Kidney glomerular epithelial cell (primary cell): ENCODE results near the gene DPH6.

Experiments used
- DNase-seq: peaks from one replicate; lab custom pipeline; 2025; lab: John Stamatoyannopoulos, UW

Gene DPH6

DNA sequence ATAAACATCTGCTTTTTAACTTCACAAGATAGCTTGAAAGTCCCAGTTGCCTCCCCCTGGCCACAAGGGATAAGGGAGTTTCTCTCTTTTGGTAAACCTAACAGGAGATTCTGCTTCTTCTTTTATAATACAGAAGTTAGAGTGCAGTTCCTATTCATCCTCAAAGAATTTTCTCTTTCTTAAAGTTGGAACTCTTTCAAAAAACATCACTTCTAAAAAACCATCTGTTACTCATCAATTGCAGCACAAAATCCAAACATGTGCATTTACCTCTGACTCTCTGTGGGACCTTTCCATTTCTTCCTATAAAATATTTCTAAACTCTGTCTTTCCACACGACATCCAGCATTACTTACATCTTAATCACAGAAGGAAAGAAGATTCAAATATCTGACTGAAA lies 5.1 kb downstream of the DPH6 start:
- DNase-seq, result no peak

DNA sequence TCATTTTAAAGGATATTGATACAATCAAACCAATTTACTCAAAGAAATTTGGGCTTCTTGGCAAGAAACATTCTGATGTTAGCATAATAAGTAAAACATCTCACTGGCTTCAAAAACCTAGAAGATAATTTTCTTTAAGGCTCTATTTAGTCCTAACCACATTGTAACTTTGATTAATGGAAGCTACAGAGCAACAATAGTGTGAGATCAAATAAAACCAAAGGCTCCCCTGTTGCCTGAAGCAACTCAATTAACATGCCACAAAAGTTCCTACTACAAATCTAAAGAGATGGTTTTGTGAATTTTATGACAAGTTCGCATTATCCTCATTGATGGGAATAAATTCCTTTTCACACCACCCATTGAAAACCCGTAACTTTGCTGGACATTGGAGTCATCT lies 5.9 kb downstream of the DPH6 start:
- no peak for DNase-seq

DNA sequence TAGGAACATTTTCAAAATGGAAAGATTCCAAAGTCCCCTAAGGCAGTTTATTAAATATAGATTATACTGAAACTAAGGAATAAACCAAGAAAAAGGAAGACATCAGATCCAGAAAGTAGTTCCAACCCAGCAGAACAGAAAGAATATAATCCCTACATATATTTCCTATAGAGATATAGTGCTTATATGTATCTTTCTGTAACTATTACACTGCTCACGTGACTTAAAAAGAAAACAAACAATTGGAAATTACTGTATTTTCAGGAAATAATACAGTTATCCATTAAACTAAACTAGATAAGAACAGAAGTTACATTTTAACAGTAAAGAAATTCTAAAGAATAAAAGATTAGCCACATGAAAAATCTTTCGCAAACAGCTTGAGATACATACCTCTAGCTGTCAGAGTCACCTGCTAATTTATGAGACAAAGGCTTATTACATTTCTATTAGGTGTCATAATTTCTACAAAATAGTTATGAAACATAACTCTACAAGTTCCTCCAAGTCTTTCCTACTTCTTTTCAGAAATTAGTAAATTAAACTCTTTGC lies 10.5 kb downstream of the DPH6 start:
- DNase-seq, result no peak

DNA sequence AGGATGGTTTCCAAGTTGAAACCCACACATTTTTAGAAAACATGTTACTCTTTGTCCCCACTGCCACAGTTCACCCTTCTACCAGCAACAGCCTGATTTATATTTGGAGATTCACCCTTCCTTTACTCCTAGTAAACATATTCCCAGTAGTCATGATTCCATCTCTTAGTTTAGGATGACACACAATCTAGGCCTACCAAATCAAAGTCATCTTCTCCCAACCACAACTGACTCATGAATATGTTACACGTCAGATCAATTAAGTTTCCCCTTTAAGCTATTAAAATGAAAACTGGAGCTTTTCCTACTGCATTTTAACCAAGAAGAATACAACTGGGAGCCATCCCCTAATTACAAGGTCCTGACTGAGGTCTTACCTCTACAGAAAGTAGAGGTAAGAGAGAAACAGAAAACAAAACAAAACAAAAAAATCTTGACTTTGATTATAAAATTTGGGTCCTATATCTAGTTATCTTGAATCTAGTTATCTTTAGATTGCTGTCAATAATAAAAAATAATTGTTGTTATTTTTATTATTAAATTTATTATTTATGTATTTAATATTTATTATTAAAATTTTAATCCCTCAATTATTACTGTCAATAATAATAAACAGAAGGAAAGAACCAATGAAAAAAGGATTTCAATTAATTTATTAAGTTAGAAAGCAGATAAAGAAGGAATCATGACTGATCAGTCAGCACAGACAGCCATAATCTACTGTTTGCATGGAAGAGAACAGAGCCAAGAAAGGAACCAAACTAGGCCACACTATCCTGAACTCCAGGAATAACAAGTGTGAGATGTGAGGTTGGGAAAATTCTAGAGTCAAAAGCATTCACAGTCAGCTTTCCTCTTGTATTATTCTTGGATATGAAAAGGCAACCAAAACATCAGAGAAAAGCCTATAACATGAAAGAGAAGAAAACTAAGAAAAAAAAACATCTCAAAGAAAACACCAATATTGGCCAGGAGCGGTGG lies 12.5 kb downstream of the DPH6 start:
- no peak for DNase-seq

DNA sequence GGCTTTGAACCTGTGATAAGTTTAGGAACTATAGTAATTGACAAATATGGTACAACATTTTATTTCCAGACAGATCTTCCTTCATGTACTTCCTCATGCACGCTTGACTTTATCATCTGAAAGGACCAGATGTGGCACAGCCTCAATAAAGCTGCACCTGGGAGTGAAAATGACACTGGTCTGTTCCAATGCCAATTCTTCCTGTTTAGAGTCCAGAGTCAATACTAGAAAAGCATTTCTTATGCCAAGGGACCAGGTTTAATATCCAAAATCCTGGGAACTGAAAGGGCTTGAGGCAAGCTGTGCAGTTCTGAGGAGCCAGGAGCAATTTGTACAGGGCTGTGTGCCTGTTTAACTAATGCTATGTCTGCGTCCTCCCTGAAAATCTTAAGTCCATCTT lies 15.3 kb downstream of the DPH6 start:
- no peak for DNase-seq

DNA sequence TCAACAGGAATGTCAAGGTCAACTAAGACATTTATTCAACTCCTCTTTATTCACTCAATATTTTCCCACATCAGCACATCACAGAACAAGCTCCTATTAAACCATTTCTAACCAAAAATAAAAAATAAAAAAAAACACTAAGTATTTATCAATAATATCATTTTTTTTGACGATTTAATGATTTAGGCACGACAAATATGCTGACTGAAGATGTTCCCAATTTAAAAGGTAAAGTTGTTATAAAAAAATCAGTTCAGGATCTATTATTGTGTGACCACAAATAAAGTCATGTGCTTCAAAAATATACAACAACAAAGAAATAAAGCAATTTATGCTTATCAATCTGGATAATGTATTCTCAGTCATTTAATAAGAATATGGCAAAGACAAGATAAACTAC lies 16.2 kb downstream of the DPH6 start:
- no peak for DNase-seq

DNA sequence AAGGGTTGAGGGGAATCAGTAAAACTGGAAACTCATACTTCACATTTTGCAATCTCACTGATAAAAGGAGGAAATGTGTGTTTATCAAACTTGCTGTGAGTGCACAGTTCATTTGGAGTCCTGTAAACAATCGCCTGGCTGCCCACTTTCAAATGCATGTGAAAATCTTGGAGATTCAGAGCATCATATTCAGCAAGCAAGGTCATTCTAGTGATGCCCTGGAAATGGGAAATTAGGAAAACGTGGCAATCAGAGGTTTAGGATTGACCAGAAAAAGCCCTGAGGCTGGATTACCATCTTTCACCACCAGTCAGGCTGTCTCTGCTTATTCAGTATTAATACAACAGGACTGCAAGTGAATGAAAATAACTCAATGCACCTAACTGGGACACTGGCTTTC lies 23.9 kb downstream of the DPH6 start:
- no peak for DNase-seq

DNA sequence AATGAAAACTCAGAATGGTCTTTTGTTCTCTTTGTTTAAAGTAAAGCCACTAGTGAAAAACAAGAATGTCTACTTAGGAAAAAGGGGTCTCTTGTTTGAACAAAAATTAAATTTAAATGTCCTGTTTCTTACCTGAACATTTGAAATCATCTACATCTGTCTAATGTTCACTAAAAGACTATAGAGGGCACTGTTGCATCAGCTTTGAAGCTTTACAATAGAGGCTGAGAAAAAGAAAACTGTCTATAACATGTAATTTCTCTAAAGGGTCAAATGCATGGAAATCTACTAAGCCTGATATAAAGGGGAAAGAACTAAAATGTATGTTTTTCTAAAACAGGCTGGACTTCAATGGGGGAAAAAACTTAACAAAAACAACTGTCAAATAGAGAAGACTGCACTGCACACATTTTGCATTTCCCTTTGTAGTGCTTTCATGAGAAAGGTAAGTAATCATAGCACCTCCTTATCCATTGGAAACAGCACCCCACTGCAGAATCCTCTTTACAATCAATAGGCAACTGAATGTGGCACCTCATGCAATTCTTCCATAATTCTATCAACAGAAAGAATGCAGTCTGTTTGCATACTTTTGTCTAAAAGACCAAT lies 26.3 kb downstream of the DPH6 start:
- peak; percentile 68 for DNase-seq

DNA sequence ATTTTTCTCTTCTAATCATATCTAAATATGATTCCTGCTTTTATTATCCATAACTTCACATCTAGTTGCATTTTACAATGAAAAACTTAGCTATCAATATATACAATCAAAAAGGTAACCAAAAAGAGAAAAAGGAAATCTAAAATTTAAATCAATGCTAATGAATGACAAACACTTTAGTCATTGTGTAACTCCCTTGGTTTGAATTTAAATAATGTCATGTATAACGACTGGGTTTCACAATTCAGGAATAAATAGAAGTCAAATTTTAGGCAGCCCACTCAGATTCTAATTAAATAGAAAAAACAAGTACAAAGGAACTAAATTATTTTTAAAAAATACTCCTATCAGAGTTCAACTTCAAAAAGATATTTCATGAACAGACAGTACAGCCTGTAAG lies 26.9 kb downstream of the DPH6 start:
- DNase-seq, result no peak

DNA sequence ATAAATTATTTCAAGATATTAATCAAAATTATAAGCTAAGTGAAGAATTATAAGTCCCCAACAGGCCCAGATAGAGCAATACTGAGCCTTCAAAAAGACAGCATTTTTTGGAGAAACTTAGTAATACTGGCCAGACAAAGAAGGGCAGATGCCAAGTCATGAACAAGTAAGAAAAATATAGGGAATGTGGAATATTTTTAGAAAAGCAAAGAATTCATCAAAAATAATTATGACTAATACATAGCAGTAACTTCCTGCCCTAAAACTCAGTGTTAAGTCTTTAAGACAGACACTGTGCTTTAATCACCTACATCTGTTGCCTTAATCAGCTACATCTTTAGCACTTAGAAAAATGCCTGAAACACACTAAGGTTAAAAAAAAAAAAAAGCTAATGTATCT lies 31.2 kb downstream of the DPH6 start:
- no peak for DNase-seq

DNA sequence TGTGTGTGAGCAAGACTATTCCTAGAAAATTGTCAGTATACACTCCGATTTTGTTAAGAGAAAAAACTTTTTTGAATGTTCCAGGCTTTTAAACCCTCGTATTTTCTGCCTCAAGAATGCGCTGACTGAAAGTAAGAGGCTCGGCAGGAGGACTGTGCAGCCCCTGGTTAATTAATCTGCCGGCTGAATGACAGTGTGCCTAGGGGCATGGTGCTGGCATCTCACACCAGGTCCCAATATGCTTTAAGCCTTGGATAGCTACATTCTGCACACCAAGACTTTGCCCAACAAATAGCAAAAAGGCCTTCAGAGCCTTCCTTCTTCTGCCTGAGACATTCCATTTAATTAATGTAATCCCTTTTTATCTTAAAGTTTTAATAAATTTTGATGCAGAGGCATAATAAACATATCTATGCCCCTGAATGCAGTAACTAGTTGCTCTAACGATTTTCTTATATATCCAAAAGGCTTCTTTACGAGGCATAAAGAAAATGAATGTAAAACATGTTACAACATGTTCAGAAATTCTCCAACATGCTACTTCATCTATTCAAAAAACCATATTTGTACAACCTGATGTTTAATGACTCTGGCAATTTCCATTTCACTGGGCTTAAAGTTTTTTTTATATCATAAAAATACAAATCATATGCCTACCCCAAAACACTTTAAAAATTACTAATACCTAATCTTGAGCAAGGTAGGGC lies 37.9 kb downstream of the DPH6 start:
- no peak for DNase-seq

DNA sequence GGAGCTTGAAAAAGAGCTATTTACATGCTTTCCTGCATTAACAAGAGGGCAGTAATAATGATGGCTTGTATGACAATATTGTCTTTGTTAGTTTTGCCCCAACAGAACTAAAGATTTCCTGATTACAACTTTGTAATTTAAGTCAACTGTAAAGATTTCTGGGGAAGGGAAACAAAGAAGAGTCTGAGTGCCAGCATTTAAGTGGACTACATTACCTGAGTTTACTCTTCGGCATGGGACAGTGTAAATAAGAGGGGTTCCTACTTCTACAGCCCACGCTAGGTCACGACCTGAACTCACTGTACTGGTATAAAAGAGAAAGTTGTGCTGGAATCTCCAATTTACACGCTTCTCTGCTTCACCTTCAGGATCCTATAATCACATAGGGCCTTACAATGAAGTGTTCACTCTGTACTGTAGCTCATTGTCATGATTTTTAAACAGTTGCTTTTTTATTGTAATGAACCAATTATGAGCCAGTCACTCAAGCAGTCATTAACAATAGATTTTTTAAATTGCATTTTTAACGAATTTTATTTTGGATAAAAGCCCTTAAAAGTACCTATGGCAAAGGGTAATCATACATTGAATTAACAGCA lies 39.6 kb downstream of the DPH6 start:
- no peak for DNase-seq

DNA sequence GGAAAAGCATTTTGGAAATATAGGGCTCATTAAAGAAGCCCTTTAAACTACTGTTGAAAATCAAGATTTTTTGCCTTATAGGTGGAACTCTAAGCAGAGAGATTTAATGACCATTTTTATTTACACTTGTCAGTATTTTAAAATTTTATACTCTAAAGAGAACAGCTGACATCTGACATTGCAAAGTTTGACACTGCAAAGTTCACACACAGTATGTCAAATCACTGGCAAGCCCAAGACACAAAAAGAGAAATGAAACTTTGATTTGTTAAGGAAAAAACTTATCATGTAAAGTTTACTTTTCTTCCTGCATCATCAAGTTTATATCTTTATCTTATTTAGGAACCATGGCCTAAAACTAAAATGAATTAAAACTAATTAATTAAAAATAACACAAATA lies 40.2 kb downstream of the DPH6 start:
- no peak for DNase-seq

DNA sequence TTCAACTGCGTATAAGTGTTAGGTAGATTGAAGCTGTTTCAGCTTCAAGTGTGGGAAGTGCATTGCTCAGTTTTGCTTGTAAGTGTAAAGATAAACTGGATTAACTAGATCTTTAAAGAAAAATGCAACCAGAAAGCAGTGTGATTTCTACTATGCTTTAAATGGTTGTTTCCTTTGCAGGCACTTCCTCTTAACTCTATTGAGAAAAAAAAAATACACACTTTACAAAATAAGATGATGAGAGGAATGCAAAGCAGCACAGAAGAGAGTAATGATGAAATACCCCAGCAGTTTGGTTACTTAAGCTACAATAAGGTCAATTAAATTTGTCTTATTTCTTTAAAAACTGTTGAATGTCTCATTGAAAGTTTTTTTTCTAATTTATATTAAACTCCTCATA lies 40.8 kb downstream of the DPH6 start:
- no peak for DNase-seq

DNA sequence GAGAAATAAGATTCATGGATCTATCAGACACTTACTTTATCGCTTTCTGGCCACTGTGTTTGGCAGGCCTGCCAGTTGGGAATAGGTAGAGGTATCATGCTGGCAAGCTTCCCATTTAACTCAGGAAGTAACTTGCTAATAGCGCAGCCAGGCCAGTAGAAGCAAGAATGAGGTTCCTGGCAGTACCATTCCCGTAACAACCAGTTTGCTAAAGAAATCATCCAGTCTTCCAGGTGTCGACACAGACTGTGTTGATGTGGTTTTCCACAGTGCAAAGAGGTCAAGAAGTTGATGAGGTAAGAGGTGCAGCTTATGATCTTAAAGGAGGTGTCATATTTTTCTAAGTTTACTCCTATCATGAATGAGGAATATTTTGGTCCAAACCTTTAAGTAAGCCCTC lies 46.2 kb downstream of the DPH6 start:
- DNase-seq, result no peak

DNA sequence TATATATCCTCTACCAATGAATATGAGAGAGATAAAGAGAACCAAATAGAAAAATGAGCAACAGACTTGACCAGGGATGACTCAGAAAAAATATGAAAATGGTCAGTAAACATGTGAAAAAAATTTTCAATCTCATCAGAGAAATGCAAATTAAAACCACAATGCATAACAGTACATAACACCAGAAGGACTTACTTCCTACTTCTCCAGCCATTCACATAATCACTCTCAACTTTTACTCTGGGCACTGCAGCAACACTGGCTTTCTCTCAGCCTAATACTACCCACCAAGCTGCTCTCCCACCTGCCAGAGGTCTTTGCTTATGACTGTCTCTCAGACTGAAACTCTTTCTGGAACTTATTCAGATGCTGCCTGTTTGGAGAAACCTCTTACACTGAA lies 49.4 kb downstream of the DPH6 start:
- no peak for DNase-seq

DNA sequence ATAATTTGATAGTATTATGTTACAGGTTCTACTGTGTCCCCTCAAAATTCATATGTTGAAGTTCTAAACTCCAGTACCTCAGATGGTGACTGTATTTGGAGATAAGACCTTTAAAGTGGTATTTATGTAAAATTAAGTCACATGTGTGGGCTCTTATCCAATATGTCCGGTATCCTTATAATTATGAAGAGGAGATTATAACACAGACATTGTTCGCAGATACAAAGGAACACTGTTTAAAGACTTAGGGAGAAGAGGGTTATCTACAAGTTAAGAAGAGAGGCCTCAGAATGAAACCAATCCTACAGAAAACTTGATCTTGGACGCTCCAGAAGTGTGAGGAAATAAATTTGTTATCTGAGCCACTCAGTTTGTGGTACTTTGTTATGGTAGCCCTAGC lies 50.9 kb downstream of the DPH6 start:
- DNase-seq, result no peak

DNA sequence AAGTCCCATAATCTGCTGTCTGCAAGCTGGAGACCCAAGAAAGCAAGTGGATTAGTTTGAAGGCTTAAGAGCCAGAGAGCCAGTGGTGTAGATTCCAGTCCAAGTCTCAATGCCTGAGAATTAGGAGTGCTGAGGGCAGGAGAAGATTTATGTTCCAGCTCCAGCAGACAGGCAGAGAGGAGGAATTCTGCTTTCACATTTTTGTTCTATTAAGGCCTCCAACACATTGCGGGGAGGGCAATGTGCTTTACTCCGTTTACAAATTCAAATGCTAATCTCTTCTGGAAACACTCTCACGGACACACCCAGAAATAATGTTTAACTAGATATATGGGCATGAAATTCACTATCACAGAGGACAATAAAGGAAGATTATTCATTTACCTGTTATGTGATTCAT lies 54.0 kb downstream of the DPH6 start:
- no peak for DNase-seq

DNA sequence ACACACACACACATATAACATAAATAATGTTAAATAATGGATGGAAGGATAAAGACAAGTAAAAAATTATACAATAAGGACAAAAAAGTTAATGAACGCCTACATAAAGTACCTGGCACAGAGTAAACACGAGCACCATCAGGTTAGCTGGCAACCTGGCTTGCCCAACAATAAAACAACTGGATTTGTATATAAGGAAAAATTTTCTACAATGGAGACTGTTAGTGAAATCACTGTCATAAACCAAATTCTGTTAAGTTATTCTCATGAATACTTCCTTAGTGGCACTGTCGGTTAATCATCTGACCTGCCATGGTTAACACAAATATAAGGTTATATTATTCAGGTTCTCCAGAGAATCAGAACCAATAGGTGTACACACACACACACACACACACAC lies 54.8 kb downstream of the DPH6 start:
- DNase-seq, result no peak

DNA sequence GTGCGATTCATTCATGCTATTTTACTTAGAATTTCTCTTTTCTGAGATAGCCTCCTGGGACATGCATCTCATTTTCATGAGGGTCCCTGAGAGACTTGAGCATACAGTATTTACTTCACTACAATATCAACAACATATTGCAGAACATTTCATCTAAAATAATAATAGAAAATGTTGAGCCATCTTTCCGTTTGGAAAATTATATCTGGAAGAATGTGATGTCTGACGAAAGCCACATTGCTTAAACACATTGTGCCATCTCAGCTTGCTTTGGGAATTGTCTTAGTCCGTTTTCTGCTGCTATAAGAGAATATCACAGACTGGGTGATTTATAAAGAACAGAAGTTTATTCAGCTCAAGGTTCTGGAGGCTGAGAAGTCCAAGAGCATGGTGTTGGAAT lies 55.5 kb downstream of the DPH6 start:
- no peak for DNase-seq

DNA sequence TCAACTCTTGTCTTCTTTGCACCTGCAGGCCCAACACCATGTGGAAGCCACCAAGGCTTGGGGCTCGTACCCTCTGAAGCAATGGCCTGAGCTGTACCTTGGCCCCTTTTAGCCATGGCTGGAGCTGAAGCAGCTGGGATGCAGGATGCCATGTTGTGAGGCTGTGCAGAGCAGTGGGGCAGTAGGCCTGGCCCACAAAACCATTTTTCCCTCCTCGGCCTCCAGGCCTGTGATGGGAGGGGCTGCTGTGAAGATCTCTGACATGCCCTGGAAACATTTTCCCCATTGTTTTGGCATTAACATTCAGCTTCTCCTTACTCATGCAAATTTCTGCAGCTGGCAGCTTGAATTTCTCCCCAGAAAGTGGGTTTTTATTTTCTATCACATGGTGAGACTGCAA lies 58.5 kb downstream of the DPH6 start:
- no peak for DNase-seq

DNA sequence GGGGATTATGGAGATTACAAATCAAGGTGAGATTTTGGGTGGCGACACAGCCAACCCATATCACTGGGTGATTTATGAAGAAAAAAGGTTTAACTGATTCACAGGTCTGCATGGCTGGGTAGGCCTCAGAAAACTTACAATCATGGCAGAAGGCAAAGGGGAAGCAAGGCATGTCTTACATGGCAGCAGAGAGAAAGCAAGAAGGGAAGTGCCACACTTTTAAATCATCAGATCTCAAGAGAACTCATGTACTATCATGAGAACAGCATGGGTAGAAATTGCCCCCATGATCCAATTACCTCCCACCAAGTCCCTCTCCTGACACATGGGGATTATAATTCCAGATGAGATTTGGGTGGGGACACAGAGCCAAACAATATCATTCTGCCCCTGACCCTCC lies 59.7 kb downstream of the DPH6 start:
- no peak for DNase-seq
